Germinal center (tissue), 1 donor: Measurements from ENCODE around the gene LTBP3.

Source experiments
- DNase-seq: peaks from one replicate; pipeline ENCODE4 v3.0.0; 2012; ENCODE audit warnings: mixed read lengths, low spot score

The LTBP3 gene

GRCh38 chr11:65585396-65586246 is 27.5 kb upstream of the LTBP3 start:
- no peak for DNase-seq

- DNase-seq, result no peak
Observed at GRCh38 chr11:65584723-65585171, 26.6 kb upstream of the LTBP3 start.

GRCh38 chr11:65584106-65584505 is 25.9 kb upstream of the LTBP3 start:
- no peak for DNase-seq

GRCh38 chr11:65583589-65583988 is 25.4 kb upstream of the LTBP3 start:
- no peak for DNase-seq

- no peak for DNase-seq
Observed at GRCh38 chr11:65581928-65582327, 23.8 kb upstream of the LTBP3 start.

- no peak for DNase-seq
Observed at GRCh38 chr11:65580756-65581155, 22.6 kb upstream of the LTBP3 start.

GRCh38 chr11:65580031-65580692 is 22.0 kb upstream of the LTBP3 start:
- no peak for DNase-seq

GRCh38 chr11:65579291-65579690 is 21.1 kb upstream of the LTBP3 start:
- DNase-seq, result no peak

- DNase-seq, result no peak
Observed at GRCh38 chr11:65578667-65579066, 20.5 kb upstream of the LTBP3 start.

GRCh38 chr11:65578134-65578533 is 20.0 kb upstream of the LTBP3 start:
- no peak for DNase-seq

GRCh38 chr11:65577756-65578109 is 19.6 kb upstream of the LTBP3 start:
- no peak for DNase-seq

- DNase-seq, result peak; percentile 69
Observed at GRCh38 chr11:65576867-65577755, 19.0 kb upstream of the LTBP3 start.

GRCh38 chr11:65576232-65576866 is 18.2 kb upstream of the LTBP3 start:
- no peak for DNase-seq

GRCh38 chr11:65575568-65576231 is 17.5 kb upstream of the LTBP3 start, which contains the start of gene EHBP1L1:
Gene EHBP1L1, plus strand, starts transcription at chr11:65576053. Its CDS starts 250 bp downstream, at chr11:65576303.
- DNase-seq, result peak; percentile 88

GRCh38 chr11:65574811-65575567 is 16.8 kb upstream of the LTBP3 start:
- DNase-seq, result peak; percentile 47

GRCh38 chr11:65574109-65574810 is 16.1 kb upstream of the LTBP3 start:
- peak; percentile 93 for DNase-seq

GRCh38 chr11:65573391-65574079 is 15.4 kb upstream of the LTBP3 start:
- DNase-seq, result no peak

GRCh38 chr11:65572356-65573051 is 14.3 kb upstream of the LTBP3 start, which contains the start of gene FAM89B:
Gene FAM89B, plus strand, starts transcription at chr11:65572538. Its CDS starts 132 bp downstream, at chr11:65572670.
- peak; percentile 78 for DNase-seq
